Measurements from ENCODE around the gene SUN2. TPM values are rescaled to one million over a fixed set of nuclear protein-coding genes. Genes with fewer than 3 reads are reported as not detected.

Gene SUN2
- total and polyA plus RNA-seq, 2 donors (not counting 3 experiments of a cell fraction or from before 2014, with no cell fraction given), result 76.7 to 133 TPM

GRCh38 chr22:38772623-38772873, 16.8 kb upstream of the SUN2 start:
- BruUV-seq (replicated peaks), result no TSS peak
- Histone ChIP-seq H3K9ac (replicated peaks; ENCODE audit: extremely low read depth, insufficient read depth, low read length) (no peak overlapping the region), H3K4me2 (ENCODE audit: insufficient read depth, low read length) (no peak overlapping the region), H3K9me3 (replicated peaks; ENCODE audit: control insufficient read depth, insufficient read depth, low read length) (no peaks in the 10 kb centered on the region), H3K9me1 (replicated peaks; ENCODE audit: control insufficient read depth, extremely low read depth, insufficient read depth, low read length) (no peaks in the 10 kb centered on the region), H3K4me3 (replicated peaks in 1 of 3; ENCODE audit: insufficient read depth in 1 of 3, low read depth in 1 of 3, low read length in 3 of 3) (no peak overlapping the region), H3K79me2 (ENCODE audit: control insufficient read depth, insufficient read depth, low read length) (no peaks in the 10 kb centered on the region), H3K27ac (ENCODE audit: insufficient read depth, low read depth, low read length) (no peak overlapping the region), H4K20me1 (replicated peaks; ENCODE audit: control insufficient read depth, extremely low read depth, insufficient read depth, low read length) (no peaks in the 10 kb centered on the region), H3K36me3 (ENCODE audit: control insufficient read depth in 2 of 2, extremely low read depth in 1 of 2, insufficient read depth in 2 of 2, low read length in 2 of 2) (no peaks in the 10 kb centered on the region), H3K27me3 (ENCODE audit: control insufficient read depth in 2 of 2, insufficient read depth in 2 of 2, low read length in 2 of 2) (no peaks in the 10 kb centered on the region), H3K4me1 (ENCODE audit: control insufficient read depth, extremely low read depth, insufficient read depth, low read length) (no peaks in the 10 kb centered on the region), H2AFZ (ENCODE audit: low read depth, low read length) (no peak overlapping the region)
- POLR2A ChIA-PET, result no interaction called here
- FAIRE-seq (no peak), DNase-seq (ENCODE audit: low read depth, low spot score) (no peak)
- CTCF ChIA-PET, result no interaction called here
- intact Hi-C loops (cut with micrococcal nuclease), result no loop called here
- no peak for TF ChIP-seq MYC (IDR thresholded peaks at IDR 0.05; ENCODE audit: low read depth, low read length)
- dilution Hi-C loops (cut with MboI; ENCODE audit: extremely low pct_ligation_motif_present, low sequenced_read_pairs), result no loop called here

GRCh38 chr22:38770257-38770949, 14.6 kb upstream of the SUN2 start:
- Histone ChIP-seq H3K27ac (ENCODE audit: insufficient read depth, low read depth, low read length) (no peak overlapping the region), H3K36me3 (ENCODE audit: control insufficient read depth in 2 of 2, extremely low read depth in 1 of 2, insufficient read depth in 2 of 2, low read length in 2 of 2) (no peaks in the 10 kb centered on the region), H2AFZ (ENCODE audit: low read depth, low read length) (no peak overlapping the region), H4K20me1 (replicated peaks; ENCODE audit: control insufficient read depth, extremely low read depth, insufficient read depth, low read length) (no peaks in the 10 kb centered on the region), H3K27me3 (ENCODE audit: control insufficient read depth in 2 of 2, insufficient read depth in 2 of 2, low read length in 2 of 2) (no peaks in the 10 kb centered on the region), H3K4me2 (ENCODE audit: insufficient read depth, low read length) (no peak overlapping the region), H3K9me1 (replicated peaks; ENCODE audit: control insufficient read depth, extremely low read depth, insufficient read depth, low read length) (no peaks in the 10 kb centered on the region), H3K9me3 (replicated peaks; ENCODE audit: control insufficient read depth, insufficient read depth, low read length) (no peaks in the 10 kb centered on the region), H3K9ac (replicated peaks; ENCODE audit: extremely low read depth, insufficient read depth, low read length) (no peak overlapping the region), H3K79me2 (ENCODE audit: control insufficient read depth, insufficient read depth, low read length) (no peaks in the 10 kb centered on the region), H3K4me3 (replicated peaks in 1 of 3; ENCODE audit: insufficient read depth in 1 of 3, low read depth in 1 of 3, low read length in 3 of 3) (no peak overlapping the region), H3K4me1 (ENCODE audit: control insufficient read depth, extremely low read depth, insufficient read depth, low read length) (no peaks in the 10 kb centered on the region)
- dilution Hi-C loops (cut with MboI; ENCODE audit: extremely low pct_ligation_motif_present, low sequenced_read_pairs), result no loop called here
- POLR2A ChIA-PET, result no interaction called here
- DNase-seq (ENCODE audit: low read depth, low spot score), result no peak
- TF ChIP-seq POLR2A (IDR thresholded peaks at IDR 0.05; ENCODE audit: low read depth, low read length) (no peak), CTCF (IDR thresholded peaks at IDR 0.05; ENCODE audit: extremely low read depth in 1 of 2, insufficient read depth in 1 of 2, low read depth in 1 of 2, low read length in 2 of 2) (no peak), MAX (IDR thresholded peaks at IDR 0.05; ENCODE audit: insufficient read depth, insufficient read length) (no peak), MYC (IDR thresholded peaks at IDR 0.05; ENCODE audit: low read depth, low read length) (no peak), POLR2AphosphoS5 (IDR thresholded peaks at IDR 0.05; ENCODE audit: insufficient read depth, low read depth, low read length) (no peak), GATA2 (IDR thresholded peaks at IDR 0.05; ENCODE audit: insufficient read depth, insufficient read length, low read depth, low read length) (no peak), FOS (IDR thresholded peaks at IDR 0.05; ENCODE audit: borderline replicate concordance, insufficient read depth, low read length) (no peak), JUN (IDR thresholded peaks at IDR 0.05; ENCODE audit: borderline replicate concordance, insufficient read depth, insufficient read length, low read depth) (no peak)
- intact Hi-C loops (cut with micrococcal nuclease), result no loop called here
- CTCF ChIA-PET, result interaction anchor here (1.3 to 5.9 kb wide), 10 partner anchors 15 to 352 kb away, joined by 5 to 208 read pairs (median 52); partner anchors contain the start of genes CBX6, NPTXR and SUN2
- no peak for FAIRE-seq
- no TSS peak for BruUV-seq (replicated peaks)
